ENCODE data around the gene CYSRT1. TPM values are rescaled to one million over a fixed set of nuclear protein-coding genes. Genes with fewer than 3 reads are reported as not detected.
A peak's percentile ranks its signal among the peaks of the same experiment; 100 is the strongest.

The CYSRT1 gene
- total RNA-seq, 1 donor from 2014 or later: 0.59 TPM

GRCh38 chr9:137215196-137215986 lies 9.6 kb upstream of the CYSRT1 start:
- intact Hi-C loops (cut with DNase I): no loop called here
- Histone ChIP-seq H3K9me3 (no peaks in the 10 kb centered on the region), H3K4me3 (no peak overlapping the region), H3K27me3 (ENCODE audit: low read depth) (no peaks in the 10 kb centered on the region), H3K4me1 (peaks cover 25% of the 10 kb centered on the region), H3K27ac (no peak overlapping the region), H3K36me3 (peaks cover 16% of the 10 kb centered on the region)
- ATAC-seq (no peak), DNase-seq (no peak)
- TF ChIP-seq CTCF (IDR thresholded peaks at IDR 0.05): no peak

- H3K36me3 ChIP-seq: peaks cover 16% of the 10 kb centered on the region
- no peak for TF ChIP-seq CTCF (IDR thresholded peaks at IDR 0.05)
- no peak overlapping the region for H3K4me3 ChIP-seq
- no peaks in the 10 kb centered on the region for H3K9me3 ChIP-seq
- no peaks in the 10 kb centered on the region for H3K27me3 ChIP-seq (ENCODE audit: low read depth)
- no peak overlapping the region for H3K27ac ChIP-seq
- intact Hi-C loops (cut with DNase I): no loop called here
- peaks cover 25% of the 10 kb centered on the region for H3K4me1 ChIP-seq
- ATAC-seq: no peak
- DNase-seq: no peak
Observed at GRCh38 chr9:137216188-137216965, 8.6 kb upstream of the CYSRT1 start.

GRCh38 chr9:137217276-137218211 lies 7.4 kb upstream of the CYSRT1 start:
- H3K4me1 ChIP-seq: peaks cover 27% of the 10 kb centered on the region
- H3K27ac ChIP-seq: peak overlapping the region; percentile 67
- peaks cover 16% of the 10 kb centered on the region for H3K36me3 ChIP-seq
- peak overlapping the region; percentile 47 for H3K4me3 ChIP-seq
- no peak for TF ChIP-seq CTCF (IDR thresholded peaks at IDR 0.05)
- intact Hi-C loops (cut with DNase I): no loop called here
- H3K27me3 ChIP-seq (ENCODE audit: low read depth): no peaks in the 10 kb centered on the region
- ATAC-seq: peak; percentile 71 to 81
- DNase-seq: peak; percentile 85
- H3K9me3 ChIP-seq: no peaks in the 10 kb centered on the region

GRCh38 chr9:137218212-137218753 lies 6.7 kb upstream of the CYSRT1 start:
- peaks cover 16% of the 10 kb centered on the region for H3K36me3 ChIP-seq
- DNase-seq (no peak), ATAC-seq (no peak)
- intact Hi-C loops (cut with DNase I): no loop called here
- H3K4me1 ChIP-seq: peaks cover 33% of the 10 kb centered on the region
- TF ChIP-seq CTCF (IDR thresholded peaks at IDR 0.05): no peak
- no peaks in the 10 kb centered on the region for H3K27me3 ChIP-seq (ENCODE audit: low read depth)
- H3K27ac ChIP-seq: peak overlapping the region; percentile 67
- no peaks in the 10 kb centered on the region for H3K9me3 ChIP-seq
- H3K4me3 ChIP-seq: no peak overlapping the region

Measured in lower lobe of right lung (tissue), 2 donors.